Glomerular visceral epithelial cell (primary cell): Measurements from ENCODE around the gene ZNF579.
"Not testable (repeated sequence)": the region's sequence is repeated elsewhere in the genome, so short reads cannot be mapped to it uniquely, and the experiment has no call there.

ENCODE experiments used
- DNase-seq: peaks from one replicate; pipeline ENCODE4 v3.0.0-alpha.2; 2016; ENCODE audit errors: extremely low spot score

ZNF579 gene

GRCh38 chr19:55539090-55539984 lies 41.3 kb downstream of the ZNF579 start:
- DNase-seq: no peak

DNA sequence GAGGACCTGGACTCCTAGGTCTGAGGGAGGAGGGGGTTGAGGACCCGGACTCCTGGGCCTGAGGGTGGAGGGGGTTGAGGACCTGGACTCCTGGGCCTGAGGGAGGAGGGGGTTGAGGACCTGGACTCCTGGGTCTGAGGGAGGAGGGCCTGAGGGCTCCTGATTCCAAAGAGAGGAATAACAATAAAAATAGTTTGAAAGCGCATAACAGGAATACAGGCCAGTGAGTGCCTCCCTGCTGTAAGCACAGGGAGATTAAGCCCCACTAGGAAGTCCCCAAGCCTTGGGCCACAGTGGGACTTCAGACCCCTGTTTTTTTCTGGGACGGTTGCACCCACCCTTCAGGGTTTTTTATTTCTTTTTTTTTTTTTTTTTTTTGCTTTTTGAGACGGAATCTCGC lies 42.5 kb downstream of the ZNF579 start:
- no peak for DNase-seq

DNA sequence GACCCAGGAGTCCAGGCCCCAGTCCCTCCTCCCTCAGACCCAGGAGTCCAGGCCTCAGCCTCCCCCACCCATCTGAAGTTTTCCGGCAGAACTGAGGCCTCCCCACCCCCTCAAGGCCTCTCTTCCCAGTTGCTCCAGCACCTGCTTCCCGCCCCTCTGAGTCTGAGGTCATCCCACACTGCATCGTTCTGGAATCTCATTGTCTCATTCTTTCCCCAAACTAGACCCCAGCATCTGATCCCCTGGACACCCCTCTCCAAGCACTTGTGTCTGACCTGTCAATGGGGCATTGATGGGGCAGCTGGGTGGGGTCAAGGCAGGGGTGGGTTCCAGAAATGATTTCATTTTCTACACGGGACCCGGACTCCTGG lies 42.9 kb downstream of the ZNF579 start:
- DNase-seq: peak; percentile 63

DNA sequence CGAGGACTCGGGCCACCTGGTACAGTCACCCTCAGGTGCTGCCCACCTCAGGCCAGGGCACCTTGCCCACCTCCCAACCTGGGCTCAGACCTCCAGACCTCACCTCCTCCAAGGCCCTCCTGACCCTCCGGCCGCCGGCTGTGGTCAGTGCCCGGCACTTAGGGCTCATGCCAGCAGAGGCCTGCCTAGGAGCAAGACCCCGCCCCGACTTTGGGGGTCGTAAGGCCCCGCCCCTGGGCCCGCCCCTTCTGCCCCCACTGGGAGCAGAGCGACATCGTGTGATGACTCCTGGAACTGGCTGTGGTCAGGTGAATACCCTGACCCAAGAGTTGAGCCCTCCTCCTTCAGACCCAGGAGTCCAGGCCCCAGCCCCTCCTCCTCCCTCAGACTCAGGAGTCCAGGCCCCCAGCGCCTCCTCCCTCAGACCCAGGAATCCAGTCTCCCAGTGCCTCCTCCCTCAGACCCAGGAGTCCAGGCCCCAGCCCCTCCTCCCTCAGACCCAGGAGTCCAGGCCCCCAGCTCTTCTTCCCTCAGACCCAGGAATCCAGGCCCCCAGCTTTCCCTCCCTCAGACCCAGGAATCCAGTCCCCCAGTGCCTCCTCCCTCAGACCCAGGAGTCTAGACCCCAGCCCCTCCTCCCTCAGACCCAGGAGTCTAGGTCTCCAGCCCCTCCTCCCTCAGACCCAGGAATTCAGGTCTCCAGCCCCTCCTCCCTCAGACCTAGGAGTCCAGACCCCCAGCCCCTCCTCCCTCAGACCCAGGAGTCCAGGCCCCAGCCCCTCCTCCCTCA lies 43.5 kb downstream of the ZNF579 start, which contains the start of gene SBK2:
SBK2 (minus strand) TSS at position 183 of the 790 bp plus-strand sequence. CDS start 839 bp downstream, outside the sequence.
- DNase-seq: no peak

DNA sequence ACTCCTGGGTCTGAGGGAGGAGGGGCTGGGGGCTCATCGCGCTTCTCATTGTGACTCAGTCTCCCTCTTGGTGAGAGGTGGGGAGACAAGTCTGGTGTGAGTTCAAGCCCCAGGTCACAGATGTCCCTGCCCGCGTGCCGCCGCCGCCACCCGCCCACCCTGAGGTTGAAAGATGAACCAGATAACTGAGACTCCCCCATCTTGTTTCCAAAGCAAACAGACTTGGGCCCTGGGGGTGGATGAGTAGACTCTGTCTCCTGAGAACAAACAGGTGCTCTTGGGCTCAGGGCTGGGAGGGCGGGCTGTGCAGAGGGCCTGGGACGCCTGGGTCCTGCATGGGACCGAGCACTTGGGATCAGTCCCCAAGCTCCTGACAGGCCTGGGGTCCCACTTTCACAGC lies 44.3 kb downstream of the ZNF579 start:
- no peak for DNase-seq

DNA sequence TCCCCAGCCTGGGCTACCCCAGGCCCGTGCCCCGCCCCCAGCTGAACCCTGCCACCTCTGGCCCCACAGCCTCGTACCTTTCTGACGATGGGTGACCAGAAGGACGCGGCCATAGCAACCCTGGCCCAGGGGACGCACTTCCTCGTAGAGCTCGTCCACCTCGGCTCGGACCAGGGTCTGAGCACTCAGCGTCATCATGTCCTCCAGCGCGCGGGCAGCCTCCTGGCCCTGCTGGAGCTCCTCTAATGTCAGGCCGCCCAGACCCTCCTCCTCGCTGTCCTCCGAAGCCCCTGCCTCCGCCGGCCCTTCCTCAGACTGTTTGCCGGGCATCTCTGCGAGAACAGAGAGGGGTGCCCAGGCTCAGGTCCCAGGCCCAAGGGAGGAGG lies 44.7 kb downstream of the ZNF579 start:
- DNase-seq: no peak

GRCh38 chr19:55535173-55535964 lies 45.3 kb downstream of the ZNF579 start:
- no peak for DNase-seq

DNA sequence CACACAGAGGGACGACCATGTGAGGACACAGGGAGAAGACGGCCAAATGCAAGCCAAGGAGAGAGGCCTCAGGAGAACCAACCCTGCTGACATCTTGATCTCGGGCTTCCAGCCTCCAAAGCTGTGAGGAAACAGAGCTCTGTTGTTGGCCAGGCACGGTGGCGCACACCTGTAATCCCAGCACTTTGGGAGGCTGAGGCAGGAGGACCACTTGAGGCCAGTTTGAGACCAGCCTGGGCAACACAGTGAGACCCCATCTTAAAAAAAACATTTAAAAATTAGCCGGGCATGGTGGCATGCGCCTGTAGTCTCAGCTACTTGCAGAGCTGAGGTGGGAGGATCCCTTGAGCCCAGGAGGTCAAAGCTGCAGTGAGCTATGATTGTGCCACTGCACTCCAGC lies 46.4 kb downstream of the ZNF579 start:
- not testable (repeated sequence) for DNase-seq

DNA sequence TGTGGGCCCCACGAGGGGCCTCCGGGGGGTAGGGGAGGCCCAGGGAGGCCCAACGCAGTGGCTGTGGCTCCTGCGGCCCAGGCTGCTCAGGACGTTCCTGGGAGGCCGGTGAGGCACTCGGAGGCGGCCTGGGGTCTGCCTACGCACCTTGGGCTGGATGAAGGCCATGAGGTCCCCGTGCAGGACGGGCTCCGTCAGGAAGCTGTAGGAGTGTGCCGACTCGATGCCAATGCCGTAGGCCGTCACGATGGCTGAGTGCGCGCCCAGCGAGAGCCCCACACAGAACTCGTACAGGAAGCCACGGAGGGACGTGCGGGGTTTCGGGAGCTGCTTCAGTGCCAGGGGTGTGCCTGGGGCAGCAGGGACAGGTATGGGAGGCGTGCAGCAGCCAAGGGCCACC lies 49.7 kb downstream of the ZNF579 start:
- no peak for DNase-seq

DNA sequence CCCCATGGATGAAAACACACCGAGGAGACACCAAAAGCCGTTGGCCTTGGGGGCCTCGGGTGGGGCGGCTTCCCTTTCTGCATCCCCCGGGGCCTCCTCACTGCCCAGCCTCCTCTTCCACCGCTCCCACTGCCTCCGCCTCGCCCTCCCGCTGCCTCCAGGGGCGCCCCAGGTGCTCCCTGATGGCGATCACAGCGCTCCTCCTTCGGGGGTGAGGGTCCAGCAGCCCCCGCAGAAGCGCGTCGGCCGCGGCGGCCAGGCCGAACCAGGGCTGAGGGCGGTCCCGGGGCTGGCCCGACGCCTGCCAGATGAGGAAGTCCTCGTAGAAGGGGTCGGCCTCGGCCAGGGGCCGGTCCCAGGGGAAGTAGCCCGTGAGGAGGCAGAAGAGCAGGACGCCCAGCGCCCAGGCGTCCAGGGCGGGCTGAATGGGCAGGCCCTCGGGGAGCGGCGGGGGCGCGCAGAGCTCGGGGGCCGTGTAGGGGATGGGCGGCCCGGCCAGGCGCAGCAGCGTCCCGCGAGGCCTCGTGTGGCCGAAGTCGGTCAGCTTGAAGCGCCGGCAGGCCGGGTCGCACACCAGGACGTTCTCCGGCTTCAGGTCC lies 50.9 kb downstream of the ZNF579 start:
- DNase-seq: no peak

GRCh38 chr19:55528030-55528803 lies 52.4 kb downstream of the ZNF579 start:
- no peak for DNase-seq

GRCh38 chr19:55527197-55528029 lies 53.2 kb downstream of the ZNF579 start:
- DNase-seq: no peak
